ENCODE measurements around the gene DPP9. TPM values are rescaled to one million over a fixed set of nuclear protein-coding genes. Genes with fewer than 3 reads are reported as not detected.
A peak's percentile ranks its signal among the peaks of the same experiment; 100 is the strongest.
"Not testable (repeated sequence)": the region's sequence is repeated elsewhere in the genome, so short reads cannot be mapped to it uniquely, and the experiment has no call there.

The DPP9 gene
- total RNA-seq, 1 donor from 2014 or later, result 95.8 TPM

GRCh38 chr19:4749870-4750590, 26.4 kb upstream of the DPP9 start:
- H3K27ac Mint-ChIP-seq, result no peak overlapping the region
- H3K4me1 Mint-ChIP-seq (ENCODE audit: low read depth), result no peaks in the 10 kb centered on the region
- intact Hi-C loops (cut with micrococcal nuclease), result no loop called here
- H3K9me3 Mint-ChIP-seq, result no peaks in the 10 kb centered on the region
- no peak overlapping the region for H3K4me3 Mint-ChIP-seq
- DNase-seq (ENCODE audit: low spot score), result no peak
- peaks cover 14% of the 10 kb centered on the region for H3K27me3 Mint-ChIP-seq (ENCODE audit: insufficient read depth)
- H3K36me3 Mint-ChIP-seq (ENCODE audit: low read depth), result no peaks in the 10 kb centered on the region

- intact Hi-C loops (cut with micrococcal nuclease), result no loop called here
- Mint-ChIP-seq H3K4me1 (ENCODE audit: low read depth) (no peaks in the 10 kb centered on the region), H3K27me3 (ENCODE audit: insufficient read depth) (peaks cover 20% of the 10 kb centered on the region), H3K36me3 (ENCODE audit: low read depth) (no peaks in the 10 kb centered on the region), H3K4me3 (no peak overlapping the region), H3K27ac (peak overlapping the region; percentile 13), H3K9me3 (no peaks in the 10 kb centered on the region)
- DNase-seq (ENCODE audit: low spot score), result no peak
Measured at GRCh38 chr19:4748589-4748988, 24.9 kb upstream of the DPP9 start.

- H3K36me3 Mint-ChIP-seq (ENCODE audit: low read depth), result no peaks in the 10 kb centered on the region
- intact Hi-C loops (cut with micrococcal nuclease), result no loop called here
- DNase-seq (ENCODE audit: low spot score), result no peak
- no peaks in the 10 kb centered on the region for H3K9me3 Mint-ChIP-seq
- H3K4me1 Mint-ChIP-seq (ENCODE audit: low read depth), result no peaks in the 10 kb centered on the region
- peaks cover 20% of the 10 kb centered on the region for H3K27me3 Mint-ChIP-seq (ENCODE audit: insufficient read depth)
- H3K27ac Mint-ChIP-seq, result no peak overlapping the region
- H3K4me3 Mint-ChIP-seq, result no peak overlapping the region
Measured at GRCh38 chr19:4748185-4748584, 24.5 kb upstream of the DPP9 start.

- H3K9me3 Mint-ChIP-seq, result no peaks in the 10 kb centered on the region
- no peaks in the 10 kb centered on the region for H3K36me3 Mint-ChIP-seq (ENCODE audit: low read depth)
- H3K27ac Mint-ChIP-seq, result no peak overlapping the region
- H3K4me3 Mint-ChIP-seq, result no peak overlapping the region
- H3K27me3 Mint-ChIP-seq (ENCODE audit: insufficient read depth), result peaks cover 20% of the 10 kb centered on the region
- intact Hi-C loops (cut with micrococcal nuclease), result no loop called here
- DNase-seq (ENCODE audit: low spot score), result no peak
- no peaks in the 10 kb centered on the region for H3K4me1 Mint-ChIP-seq (ENCODE audit: low read depth)
Measured at GRCh38 chr19:4745986-4746385, 22.3 kb upstream of the DPP9 start.

GRCh38 chr19:4745175-4745574, 21.5 kb upstream of the DPP9 start:
- DNase-seq (ENCODE audit: low spot score); intact Hi-C loops (cut with micrococcal nuclease); H3K4me3 Mint-ChIP-seq; H3K36me3 Mint-ChIP-seq (ENCODE audit: low read depth); H3K4me1 Mint-ChIP-seq (ENCODE audit: low read depth); H3K9me3 Mint-ChIP-seq; H3K27ac Mint-ChIP-seq: not testable (repeated sequence)
- peaks cover 20% of the 10 kb centered on the region for H3K27me3 Mint-ChIP-seq (ENCODE audit: insufficient read depth)

- Mint-ChIP-seq H3K4me1 (ENCODE audit: low read depth) (no peaks in the 10 kb centered on the region), H3K36me3 (ENCODE audit: low read depth) (no peaks in the 10 kb centered on the region), H3K27me3 (ENCODE audit: insufficient read depth) (peaks cover 20% of the 10 kb centered on the region), H3K9me3 (no peaks in the 10 kb centered on the region), H3K27ac (no peak overlapping the region), H3K4me3 (no peak overlapping the region)
- DNase-seq (ENCODE audit: low spot score), result no peak
- intact Hi-C loops (cut with micrococcal nuclease), result no loop called here
Measured at GRCh38 chr19:4744451-4745174, 21.0 kb upstream of the DPP9 start.

- Mint-ChIP-seq H3K9me3 (no peaks in the 10 kb centered on the region), H3K27me3 (ENCODE audit: insufficient read depth) (peaks cover 19% of the 10 kb centered on the region), H3K4me1 (ENCODE audit: low read depth) (no peaks in the 10 kb centered on the region), H3K27ac (no peak overlapping the region), H3K4me3 (no peak overlapping the region), H3K36me3 (ENCODE audit: low read depth) (no peaks in the 10 kb centered on the region)
- intact Hi-C loops (cut with micrococcal nuclease), result no loop called here
- no peak for DNase-seq (ENCODE audit: low spot score)
Measured at GRCh38 chr19:4742723-4743646, 19.3 kb upstream of the DPP9 start.

GRCh38 chr19:4740092-4740491, 16.4 kb upstream of the DPP9 start:
- Mint-ChIP-seq H3K4me3 (no peak overlapping the region), H3K27ac (no peak overlapping the region), H3K9me3 (no peaks in the 10 kb centered on the region), H3K27me3 (ENCODE audit: insufficient read depth) (peaks cover 12% of the 10 kb centered on the region), H3K36me3 (ENCODE audit: low read depth) (no peaks in the 10 kb centered on the region), H3K4me1 (ENCODE audit: low read depth) (no peaks in the 10 kb centered on the region)
- intact Hi-C loops (cut with micrococcal nuclease), result no loop called here
- no peak for DNase-seq (ENCODE audit: low spot score)

- H3K27me3 Mint-ChIP-seq (ENCODE audit: insufficient read depth), result peaks cover 7% of the 10 kb centered on the region
- H3K9me3 Mint-ChIP-seq, result no peaks in the 10 kb centered on the region
- H3K27ac Mint-ChIP-seq, result no peak overlapping the region
- intact Hi-C loops (cut with micrococcal nuclease), result no loop called here
- no peaks in the 10 kb centered on the region for H3K36me3 Mint-ChIP-seq (ENCODE audit: low read depth)
- DNase-seq (ENCODE audit: low spot score), result no peak
- no peak overlapping the region for H3K4me3 Mint-ChIP-seq
- H3K4me1 Mint-ChIP-seq (ENCODE audit: low read depth), result peaks cover 3% of the 10 kb centered on the region
Measured at GRCh38 chr19:4738734-4739133, 15.1 kb upstream of the DPP9 start.

- intact Hi-C loops (cut with micrococcal nuclease), result no loop called here
- Mint-ChIP-seq H3K4me1 (ENCODE audit: low read depth) (peaks cover 8% of the 10 kb centered on the region), H3K27ac (no peak overlapping the region), H3K4me3 (no peak overlapping the region), H3K9me3 (no peaks in the 10 kb centered on the region), H3K36me3 (ENCODE audit: low read depth) (no peaks in the 10 kb centered on the region), H3K27me3 (ENCODE audit: insufficient read depth) (peaks cover 9% of the 10 kb centered on the region)
- no peak for DNase-seq (ENCODE audit: low spot score)
Measured at GRCh38 chr19:4737955-4738600, 14.4 kb upstream of the DPP9 start.

- peaks cover 13% of the 10 kb centered on the region for H3K27me3 Mint-ChIP-seq (ENCODE audit: insufficient read depth)
- peaks cover 15% of the 10 kb centered on the region for H3K4me1 Mint-ChIP-seq (ENCODE audit: low read depth)
- H3K9me3 Mint-ChIP-seq, result no peaks in the 10 kb centered on the region
- peak overlapping the region; percentile 14 for H3K27ac Mint-ChIP-seq
- H3K4me3 Mint-ChIP-seq, result no peak overlapping the region
- intact Hi-C loops (cut with micrococcal nuclease), result loop anchor here (5.0 kb wide), 1 partner anchor 133 kb away; the partner anchor contains the start of gene PLIN3
- no peak for DNase-seq (ENCODE audit: low spot score)
- H3K36me3 Mint-ChIP-seq (ENCODE audit: low read depth), result no peaks in the 10 kb centered on the region
Measured at GRCh38 chr19:4733755-4734345, 10.2 kb upstream of the DPP9 start.

GRCh38 chr19:4732680-4733114, 9.1 kb upstream of the DPP9 start:
- intact Hi-C loops (cut with micrococcal nuclease), result loop anchor here (1.0 to 5.0 kb wide), 3 partner anchors 59 to 135 kb away; partner anchors contain the start of genes FEM1A and PLIN3
- no peaks in the 10 kb centered on the region for H3K36me3 Mint-ChIP-seq (ENCODE audit: low read depth)
- peaks cover 7% of the 10 kb centered on the region for H3K27me3 Mint-ChIP-seq (ENCODE audit: insufficient read depth)
- H3K9me3 Mint-ChIP-seq, result no peaks in the 10 kb centered on the region
- peak; percentile 47 for DNase-seq (ENCODE audit: low spot score)
- peaks cover 15% of the 10 kb centered on the region for H3K4me1 Mint-ChIP-seq (ENCODE audit: low read depth)
- no peak overlapping the region for H3K27ac Mint-ChIP-seq
- peak overlapping the region; percentile 13 for H3K4me3 Mint-ChIP-seq

All from activated T-helper 1 cell treated with anti-CD3 and anti-CD28 coated beads, Interleukin-12 subunit alpha, Interleukin-12 subunit beta, Interleukin-2, Interleukin-4 antibody, amounts not matched to agents 30 ng/mL and 10 ng/mL and 1 ng/mL, durations not matched to agents 14 hours and 24 hours and 36 hours (primary cell).